SK-N-SH treated with all-trans-retinoic acid at 6 μM for 48 hours (cell line): Measurements from ENCODE around the gene RAB11FIP3.

Experiments used
- ARNTL ChIP-seq: fragments of 450-650 bp; formaldehyde crosslinking; IDR thresholded peaks from 2 replicates; pipeline ENCODE4 v1.5.0; 2020; ENCODE audit warnings: low read depth, mild to moderate bottlenecking, moderate library complexity, borderline replicate concordance
- BACH2 ChIP-seq: fragments of 250-450 bp; sonication (Bioruptor Pico); IDR thresholded peaks from 2 replicates; pipeline ENCODE4 v1.9.0; 2021; ENCODE audit warnings: mild to moderate bottlenecking, borderline replicate concordance
- CREB5 ChIP-seq: fragments of 250-450 bp; sonication (Bioruptor Pico); IDR thresholded peaks from 2 replicates; pipeline ENCODE4 v1.5.1; 2020; ENCODE audit warnings: low read depth, mild to moderate bottlenecking, moderate library complexity
- CSRNP3 ChIP-seq: fragments of 250-450 bp; sonication (Bioruptor Pico); IDR thresholded peaks from 2 replicates; pipeline ENCODE4 v1.5.1; 2021; ENCODE audit warnings: mild to moderate bottlenecking, moderate library complexity
- ISL1 ChIP-seq: fragments of 250-450 bp; sonication (Bioruptor Pico); IDR thresholded peaks from 2 replicates; pipeline ENCODE4 v2.1.2; 2022; ENCODE audit warnings: mild to moderate bottlenecking, moderate library complexity
- OSR1 ChIP-seq: fragments of 250-450 bp; sonication (Bioruptor Pico); IDR thresholded peaks from 2 replicates; pipeline ENCODE4 v1.8.0; 2022; ENCODE audit warnings: moderate library complexity, mild to moderate bottlenecking, inconsistent platforms
- POU6F1 ChIP-seq: fragments of 250-450 bp; sonication (Bioruptor Pico); IDR thresholded peaks from 2 replicates; pipeline ENCODE4 v1.8.0; 2021; ENCODE audit warnings: low read depth, mild to moderate bottlenecking, moderate library complexity, borderline replicate concordance
- PPARA ChIP-seq: fragments of 250-450 bp; sonication (Bioruptor Pico); IDR thresholded peaks from 2 replicates; pipeline ENCODE4 v1.5.0; 2020; ENCODE audit warnings: mild to moderate bottlenecking, borderline replicate concordance
- SNAI2 ChIP-seq: fragments of 250-450 bp; sonication (Bioruptor Pico); IDR thresholded peaks from 2 replicates; pipeline ENCODE4 v1.5.0; 2020; ENCODE audit warnings: mild to moderate bottlenecking, moderate library complexity
- ZFP3 ChIP-seq: fragments of 250-450 bp; sonication (Bioruptor Pico); IDR thresholded peaks from 2 replicates; pipeline ENCODE4 v1.5.0; 2020; ENCODE audit warnings: mild to moderate bottlenecking, moderate library complexity
- ZFP30 ChIP-seq: fragments of 450-650 bp; formaldehyde crosslinking; IDR thresholded peaks from 2 replicates; pipeline ENCODE4 v1.5.0; 2022; ENCODE audit warnings: mild to moderate bottlenecking, moderate library complexity
- ZNF70 ChIP-seq: fragments of 450-650 bp; formaldehyde crosslinking; IDR thresholded peaks from 2 replicates; pipeline ENCODE4 v1.5.0; 2020; ENCODE audit warnings: mild to moderate bottlenecking, moderate library complexity

DNA sequence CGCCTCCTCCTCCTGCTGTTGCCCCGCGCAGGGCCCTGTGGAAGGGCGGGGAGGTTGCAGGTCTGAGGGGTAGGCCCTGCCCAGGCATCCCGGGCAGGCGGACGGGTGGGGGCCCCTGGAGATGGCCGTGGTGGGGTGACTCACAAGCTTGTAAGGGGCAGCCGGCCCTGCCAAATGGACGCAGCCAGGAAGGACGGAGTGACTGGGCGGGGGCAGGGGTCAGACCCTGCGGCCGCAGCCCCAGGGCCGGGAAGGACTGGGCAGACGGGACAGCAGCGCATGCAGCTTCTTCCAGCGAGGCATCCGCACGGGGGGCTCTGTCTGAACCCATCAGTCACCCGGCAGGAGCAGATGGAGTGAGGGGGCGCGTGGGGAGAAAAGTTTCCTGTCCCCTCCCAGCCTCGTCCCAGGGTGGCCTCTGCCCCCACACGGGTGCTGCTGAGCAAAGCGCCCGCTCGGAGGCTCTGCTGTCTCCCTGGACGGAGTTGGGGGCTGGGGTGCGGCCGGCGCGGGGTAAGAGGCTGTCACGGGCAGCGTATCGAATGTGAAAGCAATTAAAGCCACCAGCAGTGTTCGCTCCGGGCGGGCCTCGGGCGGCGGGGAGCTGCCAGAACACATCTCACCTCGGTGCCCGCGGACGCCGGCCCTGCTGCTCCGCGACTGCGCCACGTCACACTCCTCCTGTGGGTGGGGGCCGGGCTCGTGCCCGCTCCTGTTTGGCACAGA is 129.4 kb downstream of the RAB11FIP3 start:
- TF ChIP-seq ZNF70 (no peak), ZFP3 (CRISPR knock-in tag) (no peak), ISL1 (no peak), BACH2 (CRISPR knock-in tag) (no peak), OSR1 (no peak), ARNTL (CRISPR knock-in tag) (no peak), CSRNP3 (CRISPR knock-in tag) (no peak), SNAI2 (no peak), CREB5 (CRISPR knock-in tag) (no peak), ZFP30 (CRISPR knock-in tag) (no peak), PPARA (CRISPR knock-in tag) (no peak), POU6F1 (CRISPR knock-in tag) (no peak)
